Measurements from ENCODE around the gene CPED1. TPM values are rescaled to one million over a fixed set of nuclear protein-coding genes. Genes with fewer than 3 reads are reported as not detected.

Gene CPED1
- total and polyA plus RNA-seq, 2 experiments from 2014 or later: 0.17 to 0.47 TPM

GRCh38 chr7:121302214-121302745, 313.8 kb downstream of the CPED1 start:
- Histone ChIP-seq H3K4me3 (no peak overlapping the region), H3K27me3 (ENCODE audit: insufficient read depth) (no peaks in the 10 kb centered on the region), H2AFZ (peak overlapping the region; percentile 65; the same call in 1 of the 2 replicates), H3K4me1 (ENCODE audit: insufficient read depth) (peaks cover 4% of the 10 kb centered on the region; the same call in 1 of the 2 replicates), H3K4me2 (no peak overlapping the region), H3K9me2 (ENCODE audit: insufficient read depth) (no peaks in the 10 kb centered on the region), H3K27ac (ENCODE audit: low read depth) (no peak overlapping the region), H3K79me2 (replicated peaks; ENCODE audit: insufficient read depth) (no peaks in the 10 kb centered on the region), H3K36me3 (ENCODE audit: insufficient read depth) (no peaks in the 10 kb centered on the region), H4K20me1 (replicated peaks; ENCODE audit: insufficient read depth) (no peaks in the 10 kb centered on the region), H3F3A (replicated peaks; ENCODE audit: low read depth) (no peaks in the 10 kb centered on the region)
- no peak for DNase-seq (ENCODE audit: low spot score)
- no peak for TF ChIP-seq POLR2AphosphoS5 (IDR thresholded peaks at IDR 0.05; ENCODE audit: low read depth)
- TF ChIP-seq JUNB (IDR thresholded peaks at IDR 0.05; ENCODE audit: unreplicated experiment): no peak
- no peak for TF ChIP-seq NANOG (IDR thresholded peaks at IDR 0.05; ENCODE audit: borderline replicate concordance)
- TF ChIP-seq ZNF462 (CRISPR knock-in tag; IDR thresholded peaks at IDR 0.05): no peak
- no peak for TF ChIP-seq ETS1 (IDR thresholded peaks at IDR 0.05)
- TF ChIP-seq EZH2phosphoT487 (IDR thresholded peaks at IDR 0.05; ENCODE audit: unreplicated experiment): no peak
- TF ChIP-seq EZH2 (IDR thresholded peaks at IDR 0.05; ENCODE audit: low read depth, unreplicated experiment): no peak
- no peak for TF ChIP-seq REST (IDR thresholded peaks at IDR 0.05; ENCODE audit: unreplicated experiment)
- no peak for TF ChIP-seq STAT1 (IDR thresholded peaks at IDR 0.05; ENCODE audit: unreplicated experiment)
- no peak for TF ChIP-seq CREB1 (CRISPR knock-in tag; IDR thresholded peaks at IDR 0.05; ENCODE audit: low read depth)
- no peak for TF ChIP-seq ZNF331 (CRISPR knock-in tag; IDR thresholded peaks at IDR 0.05; ENCODE audit: low read depth)
- TF ChIP-seq ZNF114 (CRISPR knock-in tag; IDR thresholded peaks at IDR 0.05): no peak
- TF ChIP-seq, protein P1, sequence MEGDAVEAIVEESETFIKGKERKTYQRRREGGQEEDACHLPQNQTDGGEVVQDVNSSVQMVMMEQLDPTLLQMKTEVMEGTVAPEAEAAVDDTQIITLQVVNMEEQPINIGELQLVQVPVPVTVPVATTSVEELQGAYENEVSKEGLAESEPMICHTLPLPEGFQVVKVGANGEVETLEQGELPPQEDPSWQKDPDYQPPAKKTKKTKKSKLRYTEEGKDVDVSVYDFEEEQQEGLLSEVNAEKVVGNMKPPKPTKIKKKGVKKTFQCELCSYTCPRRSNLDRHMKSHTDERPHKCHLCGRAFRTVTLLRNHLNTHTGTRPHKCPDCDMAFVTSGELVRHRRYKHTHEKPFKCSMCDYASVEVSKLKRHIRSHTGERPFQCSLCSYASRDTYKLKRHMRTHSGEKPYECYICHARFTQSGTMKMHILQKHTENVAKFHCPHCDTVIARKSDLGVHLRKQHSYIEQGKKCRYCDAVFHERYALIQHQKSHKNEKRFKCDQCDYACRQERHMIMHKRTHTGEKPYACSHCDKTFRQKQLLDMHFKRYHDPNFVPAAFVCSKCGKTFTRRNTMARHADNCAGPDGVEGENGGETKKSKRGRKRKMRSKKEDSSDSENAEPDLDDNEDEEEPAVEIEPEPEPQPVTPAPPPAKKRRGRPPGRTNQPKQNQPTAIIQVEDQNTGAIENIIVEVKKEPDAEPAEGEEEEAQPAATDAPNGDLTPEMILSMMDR (conservative IDR thresholded peaks at IDR 0.05; ENCODE audit: low read depth in 2 of 2): no peak
- H3K9me3 Mint-ChIP-seq: no peaks in the 10 kb centered on the region
- H3K4me3 Mint-ChIP-seq: no peak overlapping the region
- H3K36me3 Mint-ChIP-seq (ENCODE audit: low read depth): no peaks in the 10 kb centered on the region
- no peak overlapping the region for H3K27ac Mint-ChIP-seq
- H3K27me3 Mint-ChIP-seq (ENCODE audit: insufficient read depth, low read depth, poor library complexity): no peaks in the 10 kb centered on the region
- ATAC-seq: no peak
- H3K4me1 Mint-ChIP-seq: peaks cover 16% of the 10 kb centered on the region; the same call in 2 of the 3 replicates

Measured in GM23338 (cell line).